Esophagus squamous epithelium (tissue), 4 donors: ENCODE results near the gene SEM1.

Experiments used
- POLR2A ChIP-seq, 4 donors: fragments of 450-650 bp; IDR thresholded peaks; one replicate each; pipeline ENCODE4 v1.6.1; 2017; ENCODE audit warnings: antibody characterized with exemption in 4 of 4, mild to moderate bottlenecking in 4 of 4, moderate library complexity in 3 of 4
- TF ChIP-seq, protein P1 (sequence below), 6 experiments: fragments of 450-650 bp in 4 of 6; fragments of 200-600 bp in 2 of 6; sonication (generic) in 2 of 6; IDR thresholded peaks; one replicate each; pipeline ENCODE4 v1.5.1; 2016 to 2019; ENCODE audit warnings: antibody characterized with exemption in 6 of 6, mild to moderate bottlenecking in 4 of 6, moderate library complexity in 4 of 6

DNA sequence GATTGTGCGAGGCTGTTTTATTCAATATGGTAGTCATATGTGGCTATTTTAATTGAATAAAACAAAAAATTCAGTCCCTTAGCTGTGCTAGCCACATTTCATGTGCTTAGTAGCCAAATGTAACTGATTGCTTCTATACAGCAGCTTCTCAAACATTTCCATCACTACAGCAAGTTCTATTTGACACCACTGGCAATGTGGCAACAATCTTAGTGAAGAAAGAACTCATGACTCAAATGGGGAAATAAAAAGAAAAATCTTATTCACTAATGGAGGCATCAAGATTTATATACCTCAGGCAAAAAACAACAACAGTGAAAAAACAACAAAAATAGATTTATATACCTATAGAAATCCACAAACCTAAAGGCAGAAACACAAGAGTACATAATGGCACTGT lies 17.9 kb downstream of the SEM1 start:
- TF ChIP-seq, protein P1, sequence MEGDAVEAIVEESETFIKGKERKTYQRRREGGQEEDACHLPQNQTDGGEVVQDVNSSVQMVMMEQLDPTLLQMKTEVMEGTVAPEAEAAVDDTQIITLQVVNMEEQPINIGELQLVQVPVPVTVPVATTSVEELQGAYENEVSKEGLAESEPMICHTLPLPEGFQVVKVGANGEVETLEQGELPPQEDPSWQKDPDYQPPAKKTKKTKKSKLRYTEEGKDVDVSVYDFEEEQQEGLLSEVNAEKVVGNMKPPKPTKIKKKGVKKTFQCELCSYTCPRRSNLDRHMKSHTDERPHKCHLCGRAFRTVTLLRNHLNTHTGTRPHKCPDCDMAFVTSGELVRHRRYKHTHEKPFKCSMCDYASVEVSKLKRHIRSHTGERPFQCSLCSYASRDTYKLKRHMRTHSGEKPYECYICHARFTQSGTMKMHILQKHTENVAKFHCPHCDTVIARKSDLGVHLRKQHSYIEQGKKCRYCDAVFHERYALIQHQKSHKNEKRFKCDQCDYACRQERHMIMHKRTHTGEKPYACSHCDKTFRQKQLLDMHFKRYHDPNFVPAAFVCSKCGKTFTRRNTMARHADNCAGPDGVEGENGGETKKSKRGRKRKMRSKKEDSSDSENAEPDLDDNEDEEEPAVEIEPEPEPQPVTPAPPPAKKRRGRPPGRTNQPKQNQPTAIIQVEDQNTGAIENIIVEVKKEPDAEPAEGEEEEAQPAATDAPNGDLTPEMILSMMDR (IDR thresholded peaks at IDR 0.05): no peak
- TF ChIP-seq POLR2A (IDR thresholded peaks at IDR 0.05): no peak
